ENCODE data around the gene GP1BB.

DNA sequence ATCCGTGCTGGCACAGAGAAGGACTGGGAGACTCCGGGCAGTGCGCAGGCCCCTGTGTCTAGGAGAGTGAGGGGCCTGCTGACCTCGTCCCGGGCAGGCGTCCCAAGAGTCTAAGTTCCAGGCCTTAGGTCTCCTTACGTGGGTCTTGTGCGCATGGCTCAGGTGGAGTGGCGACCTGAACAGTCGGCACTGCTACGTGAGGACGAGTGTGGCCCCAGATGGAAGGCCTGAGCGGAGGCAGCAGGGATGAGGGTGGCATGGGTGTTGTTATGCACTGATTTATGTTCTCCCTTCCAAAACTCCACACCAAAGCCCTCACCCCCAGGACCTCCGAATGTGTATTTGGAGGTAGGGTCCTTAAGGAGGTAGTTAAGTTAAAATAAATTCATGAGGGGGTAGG lies 29.8 kb upstream of the GP1BB start:
- no peak for TF ChIP-seq EZH2phosphoT487 (IDR thresholded peaks at IDR 0.05; ENCODE audit: low read depth)
- TF ChIP-seq, protein P1, sequence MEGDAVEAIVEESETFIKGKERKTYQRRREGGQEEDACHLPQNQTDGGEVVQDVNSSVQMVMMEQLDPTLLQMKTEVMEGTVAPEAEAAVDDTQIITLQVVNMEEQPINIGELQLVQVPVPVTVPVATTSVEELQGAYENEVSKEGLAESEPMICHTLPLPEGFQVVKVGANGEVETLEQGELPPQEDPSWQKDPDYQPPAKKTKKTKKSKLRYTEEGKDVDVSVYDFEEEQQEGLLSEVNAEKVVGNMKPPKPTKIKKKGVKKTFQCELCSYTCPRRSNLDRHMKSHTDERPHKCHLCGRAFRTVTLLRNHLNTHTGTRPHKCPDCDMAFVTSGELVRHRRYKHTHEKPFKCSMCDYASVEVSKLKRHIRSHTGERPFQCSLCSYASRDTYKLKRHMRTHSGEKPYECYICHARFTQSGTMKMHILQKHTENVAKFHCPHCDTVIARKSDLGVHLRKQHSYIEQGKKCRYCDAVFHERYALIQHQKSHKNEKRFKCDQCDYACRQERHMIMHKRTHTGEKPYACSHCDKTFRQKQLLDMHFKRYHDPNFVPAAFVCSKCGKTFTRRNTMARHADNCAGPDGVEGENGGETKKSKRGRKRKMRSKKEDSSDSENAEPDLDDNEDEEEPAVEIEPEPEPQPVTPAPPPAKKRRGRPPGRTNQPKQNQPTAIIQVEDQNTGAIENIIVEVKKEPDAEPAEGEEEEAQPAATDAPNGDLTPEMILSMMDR (IDR thresholded peaks at IDR 0.05; ENCODE audit: low read depth, low read length): no peak

All from OCI-LY3 (cell line).